GM12872 (cell line): ENCODE measurements around the gene RNF39.

Experiments
- TF ChIP-seq, protein P1 (sequence below): IDR thresholded peaks from 3 replicates; pipeline ENCODE4 v1.5.1; 2011; ENCODE audit warnings: low read depth, mild to moderate bottlenecking, low read length, moderate library complexity; ENCODE audit not compliant: insufficient read depth

The RNF39 gene, protein sequence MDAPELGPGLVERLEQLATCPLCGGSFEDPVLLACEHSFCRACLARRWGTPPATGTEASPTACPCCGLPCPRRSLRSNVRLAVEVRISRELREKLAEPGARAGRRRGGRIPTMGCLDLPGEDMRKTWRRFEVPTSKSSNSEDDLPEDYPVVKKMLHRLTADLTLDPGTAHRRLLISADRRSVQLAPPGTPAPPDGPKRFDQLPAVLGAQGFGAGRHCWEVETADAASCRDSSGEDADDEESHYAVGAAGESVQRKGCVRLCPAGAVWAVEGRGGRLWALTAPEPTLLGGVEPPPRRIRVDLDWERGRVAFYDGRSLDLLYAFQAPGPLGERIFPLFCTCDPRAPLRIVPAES

DNA sequence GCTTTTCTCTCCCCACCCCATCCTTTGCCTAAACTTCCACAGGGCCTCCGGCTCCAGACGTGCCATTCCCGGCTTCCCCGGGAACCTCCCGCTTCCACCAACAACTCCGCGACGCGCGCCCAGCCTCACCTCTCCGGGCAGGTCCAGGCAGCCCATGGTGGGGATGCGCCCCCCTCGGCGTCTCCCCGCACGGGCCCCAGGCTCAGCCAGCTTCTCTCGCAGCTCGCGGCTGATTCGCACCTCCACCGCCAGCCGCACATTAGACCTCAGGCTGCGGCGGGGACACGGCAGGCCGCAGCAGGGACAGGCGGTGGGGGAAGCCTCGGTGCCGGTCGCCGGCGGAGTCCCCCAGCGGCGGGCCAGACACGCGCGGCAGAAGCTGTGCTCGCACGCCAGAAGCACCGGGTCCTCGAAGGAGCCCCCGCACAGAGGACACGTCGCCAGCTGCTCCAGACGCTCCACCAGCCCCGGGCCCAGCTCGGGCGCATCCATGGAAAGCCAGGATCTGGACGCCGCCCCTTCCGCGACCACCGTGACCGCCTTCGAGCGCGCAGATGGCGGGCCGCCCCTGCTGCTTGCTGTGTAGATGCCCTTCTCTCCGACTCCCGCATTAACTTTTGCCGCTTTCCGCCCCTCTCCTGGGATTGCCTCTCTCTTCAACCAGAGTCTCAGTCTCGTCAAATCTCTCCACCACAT is at the start of gene RNF39:
Gene RNF39 (minus strand): TSS at position 676 of the 696 bp plus-strand sequence. CDS start 184 bp downstream, at position 492.
- TF ChIP-seq, protein P1, sequence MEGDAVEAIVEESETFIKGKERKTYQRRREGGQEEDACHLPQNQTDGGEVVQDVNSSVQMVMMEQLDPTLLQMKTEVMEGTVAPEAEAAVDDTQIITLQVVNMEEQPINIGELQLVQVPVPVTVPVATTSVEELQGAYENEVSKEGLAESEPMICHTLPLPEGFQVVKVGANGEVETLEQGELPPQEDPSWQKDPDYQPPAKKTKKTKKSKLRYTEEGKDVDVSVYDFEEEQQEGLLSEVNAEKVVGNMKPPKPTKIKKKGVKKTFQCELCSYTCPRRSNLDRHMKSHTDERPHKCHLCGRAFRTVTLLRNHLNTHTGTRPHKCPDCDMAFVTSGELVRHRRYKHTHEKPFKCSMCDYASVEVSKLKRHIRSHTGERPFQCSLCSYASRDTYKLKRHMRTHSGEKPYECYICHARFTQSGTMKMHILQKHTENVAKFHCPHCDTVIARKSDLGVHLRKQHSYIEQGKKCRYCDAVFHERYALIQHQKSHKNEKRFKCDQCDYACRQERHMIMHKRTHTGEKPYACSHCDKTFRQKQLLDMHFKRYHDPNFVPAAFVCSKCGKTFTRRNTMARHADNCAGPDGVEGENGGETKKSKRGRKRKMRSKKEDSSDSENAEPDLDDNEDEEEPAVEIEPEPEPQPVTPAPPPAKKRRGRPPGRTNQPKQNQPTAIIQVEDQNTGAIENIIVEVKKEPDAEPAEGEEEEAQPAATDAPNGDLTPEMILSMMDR = no peak

GRCh38 chr6:30122515-30122914 is 46.9 kb upstream of the RNF39 start:
- TF ChIP-seq, protein P1 = no peak

DNA sequence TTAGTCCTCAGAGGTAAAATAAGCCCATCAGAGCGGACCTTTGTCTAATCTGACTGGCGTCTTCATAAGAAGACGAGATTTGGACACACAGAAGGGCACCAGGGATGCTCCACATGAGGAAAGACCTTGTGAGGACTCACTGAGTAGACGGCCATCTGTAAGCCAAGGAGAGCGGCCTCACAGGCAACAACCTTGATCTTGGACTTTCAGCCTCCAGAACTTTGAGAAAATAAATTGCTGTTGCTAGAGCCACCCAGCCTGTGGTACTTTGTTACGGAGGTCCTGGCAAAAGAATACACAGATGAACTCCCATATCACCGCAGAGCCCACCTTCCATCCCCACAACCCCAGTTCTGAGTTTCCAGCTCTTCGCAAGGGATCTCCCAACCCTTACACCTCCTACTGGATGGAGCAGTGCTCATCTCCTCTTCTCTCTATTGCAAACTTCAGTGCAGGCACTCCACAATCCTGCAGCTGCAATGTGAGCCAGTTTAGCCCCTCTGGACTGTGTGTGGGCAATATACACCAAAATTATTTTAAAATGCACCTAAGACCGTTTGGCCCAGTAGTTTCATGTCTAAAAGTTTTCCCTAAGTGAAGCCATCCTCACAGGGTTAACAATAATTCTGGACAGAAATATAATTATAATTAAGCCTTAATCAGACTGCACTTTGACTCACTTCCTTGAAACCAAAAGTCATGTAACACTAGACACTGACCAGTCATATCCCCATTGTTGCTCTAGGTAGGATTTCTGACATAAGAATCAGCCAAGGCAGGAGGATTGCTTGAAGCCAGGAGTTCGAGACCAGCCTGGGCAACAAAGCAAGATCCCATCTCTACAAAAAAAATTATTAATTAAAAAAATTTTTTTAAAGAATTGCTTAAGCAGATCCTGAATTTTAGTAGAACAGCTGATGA is 46.1 kb upstream of the RNF39 start:
- TF ChIP-seq, protein P1 = no peak

DNA sequence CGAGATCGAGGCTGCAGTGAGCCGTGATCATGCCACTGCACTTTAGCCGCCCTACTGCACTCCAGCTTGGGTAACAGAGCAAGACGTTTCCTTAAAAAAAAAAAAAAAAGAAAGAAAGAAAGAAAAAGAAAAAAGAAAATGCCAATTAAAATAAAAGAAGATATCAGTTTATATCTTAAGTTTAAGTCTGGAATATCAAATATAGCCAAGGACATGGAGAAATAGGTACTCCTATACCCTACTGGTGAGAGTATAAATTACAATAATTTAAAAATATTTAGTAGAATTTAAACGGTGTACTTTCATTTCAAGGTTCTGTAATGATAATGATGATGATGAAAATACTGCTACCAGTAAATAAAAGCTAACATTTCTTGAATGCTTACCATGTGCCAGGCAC is 41.2 kb upstream of the RNF39 start:
- TF ChIP-seq, protein P1 = peak; percentile 9; the same call in 1 of the 3 replicates

GRCh38 chr6:30113841-30114240 is 38.3 kb upstream of the RNF39 start:
- TF ChIP-seq, protein P1 = no peak

- TF ChIP-seq, protein P1 = no peak
Measured at GRCh38 chr6:30113003-30113759, 37.6 kb upstream of the RNF39 start, which contains the start of gene TRIM31. TRIM31 (minus strand) TSS chr6:30113090; CDS start chr6:30112805, 285 bp downstream.
